Activated CD8-positive, alpha-beta memory T cell treated with anti-CD3 and anti-CD28 coated beads for 36 hours (primary cell): ENCODE data around the gene CYP4F22. TPM values are rescaled to one million over a fixed set of nuclear protein-coding genes. Genes with fewer than 3 reads are reported as not detected.
"Not testable (repeated sequence)": the region's sequence is repeated elsewhere in the genome, so short reads cannot be mapped to it uniquely, and the experiment has no call there.

Experiments
- CTCF ChIA-PET: fragments of 350-600 bp; sonication (Branson Sonifier 250); formaldehyde crosslinking; loops from one replicate; lab custom pipeline; 2021; ENCODE audit warnings: antibody characterized with exemption; lab: Charles Lee
- POLR2A ChIA-PET: fragments of 350-600 bp; sonication (Branson Sonifier 250); formaldehyde crosslinking; loops from one replicate; lab custom pipeline; 2021; ENCODE audit warnings: antibody characterized with exemption; lab: Charles Lee
- total RNA-seq, 2 experiments: library from RNA; stranded (reverse); gene quantifications; one replicate each; pipeline ENCODE4 v1.2.3, GENCODE V29; 2021

The CYP4F22 gene
- total RNA-seq, 2 experiments from 2014 or later: 1.1 to 1.2 TPM

DNA sequence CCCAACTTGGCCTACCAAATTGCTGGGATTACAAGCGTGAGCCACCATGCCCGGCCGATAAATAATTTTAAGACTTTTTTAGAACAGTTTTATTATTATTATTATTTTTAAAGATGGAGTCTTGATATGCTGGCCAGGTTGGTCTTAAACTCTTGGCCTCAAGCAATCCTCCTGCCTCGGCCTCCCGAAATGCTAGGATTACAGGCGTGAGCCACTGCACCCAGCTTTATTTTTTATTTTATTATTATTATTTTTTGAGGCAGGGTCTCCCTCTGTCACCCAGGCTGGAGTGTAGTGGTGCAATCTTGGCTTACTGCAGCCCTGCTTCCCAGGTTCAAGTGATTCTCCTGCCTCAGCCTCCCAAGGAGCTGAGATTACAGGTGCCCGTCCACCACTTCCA lies 27.3 kb upstream of the CYP4F22 start:
- POLR2A ChIA-PET: not testable (repeated sequence)
- CTCF ChIA-PET: interaction anchor here (0.6 to 1.1 kb wide), 2 partner anchors 22 to 75 kb away, joined by 3 to 4 read pairs; no protein-coding TSS in a partner anchor

DNA sequence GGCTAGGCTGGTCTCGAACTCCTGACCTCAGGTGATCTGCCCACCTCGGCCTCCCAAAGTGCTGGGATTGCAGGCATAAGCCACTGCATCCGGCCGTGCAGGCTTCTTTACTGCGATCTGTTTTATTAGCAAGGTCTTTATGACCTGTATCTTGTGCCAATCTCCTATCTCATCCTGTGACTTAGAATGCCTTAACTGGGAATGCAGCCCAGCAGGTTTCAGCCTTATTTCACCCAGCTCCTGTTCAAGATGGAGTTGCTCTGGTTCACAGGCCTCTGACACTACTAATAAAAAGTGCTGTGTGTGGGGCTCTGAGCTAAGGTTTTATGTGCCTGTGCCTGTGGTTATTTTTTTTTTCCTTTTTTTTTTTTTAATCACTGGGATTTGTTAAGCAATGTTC lies 22.6 kb upstream of the CYP4F22 start:
- CTCF ChIA-PET: interaction anchor here (0.6 kb wide), 1 partner anchor 502 kb away, joined by 3 read pairs; no protein-coding TSS in a partner anchor
- POLR2A ChIA-PET: interaction anchor here (0.7 kb wide), 1 partner anchor 667 kb away, joined by 5 read pairs; no protein-coding TSS in a partner anchor

DNA sequence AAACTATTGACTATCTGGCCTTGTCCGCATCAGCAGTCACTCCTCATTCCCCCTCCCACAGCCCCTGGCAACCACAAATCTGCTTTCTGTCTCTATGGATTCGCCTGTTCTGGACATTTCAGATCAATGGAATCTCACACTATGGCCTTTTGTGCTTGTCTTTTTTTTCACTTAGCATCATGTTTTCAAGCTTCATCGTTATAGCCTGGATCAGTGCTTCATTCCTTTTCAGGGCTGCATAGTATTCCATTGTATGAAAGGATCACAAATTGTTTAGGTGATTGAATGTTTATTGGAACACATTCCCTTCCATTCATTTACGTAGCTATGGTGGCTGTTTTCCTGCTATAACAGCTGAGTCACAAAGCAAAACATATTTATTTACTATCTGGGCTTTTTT lies 21.3 kb upstream of the CYP4F22 start:
- CTCF ChIA-PET: interaction anchor here (0.7 kb wide), 1 partner anchor 69 kb away, joined by 3 read pairs; no protein-coding TSS in a partner anchor
- POLR2A ChIA-PET: no interaction called here

DNA sequence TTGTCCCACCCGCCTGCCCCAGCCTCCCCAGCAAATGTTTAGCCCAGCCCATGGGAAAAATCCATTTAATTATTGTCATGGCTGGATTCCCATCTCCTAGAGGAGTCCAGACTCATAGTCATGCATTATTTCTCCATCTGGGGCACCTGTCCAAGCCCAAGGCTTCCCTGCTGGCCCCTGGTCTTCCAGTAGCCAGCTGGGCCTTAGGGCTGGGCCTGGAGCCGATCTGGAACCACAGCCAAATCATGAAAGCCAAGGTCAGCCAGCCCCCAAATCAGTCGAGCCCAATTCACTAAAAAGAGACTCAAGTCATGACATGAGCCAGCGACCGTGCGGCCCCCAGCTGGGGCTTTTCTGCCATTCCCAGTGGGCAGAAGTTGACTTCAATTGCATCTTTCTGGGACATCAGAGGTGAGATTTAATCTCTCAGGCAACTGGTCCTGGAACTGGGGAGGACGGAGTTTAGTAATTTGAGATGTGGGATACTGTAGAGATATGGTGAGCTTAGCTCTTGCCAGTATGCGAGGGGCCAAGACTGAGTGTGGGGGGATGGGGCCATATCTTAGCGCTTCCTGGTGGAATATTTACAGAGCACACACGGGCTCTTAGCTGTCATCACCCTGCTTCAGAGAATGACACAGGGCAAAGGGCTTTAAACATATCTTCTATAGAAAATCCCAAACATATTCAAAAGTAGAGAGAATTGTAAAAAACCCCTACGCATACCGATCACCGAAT lies 19.7 kb upstream of the CYP4F22 start:
- ChIA-PET CTCF (no interaction called here), POLR2A (no interaction called here)

GRCh38 chr19:15495151-15495550 lies 13.2 kb upstream of the CYP4F22 start:
- POLR2A ChIA-PET: no interaction called here

DNA sequence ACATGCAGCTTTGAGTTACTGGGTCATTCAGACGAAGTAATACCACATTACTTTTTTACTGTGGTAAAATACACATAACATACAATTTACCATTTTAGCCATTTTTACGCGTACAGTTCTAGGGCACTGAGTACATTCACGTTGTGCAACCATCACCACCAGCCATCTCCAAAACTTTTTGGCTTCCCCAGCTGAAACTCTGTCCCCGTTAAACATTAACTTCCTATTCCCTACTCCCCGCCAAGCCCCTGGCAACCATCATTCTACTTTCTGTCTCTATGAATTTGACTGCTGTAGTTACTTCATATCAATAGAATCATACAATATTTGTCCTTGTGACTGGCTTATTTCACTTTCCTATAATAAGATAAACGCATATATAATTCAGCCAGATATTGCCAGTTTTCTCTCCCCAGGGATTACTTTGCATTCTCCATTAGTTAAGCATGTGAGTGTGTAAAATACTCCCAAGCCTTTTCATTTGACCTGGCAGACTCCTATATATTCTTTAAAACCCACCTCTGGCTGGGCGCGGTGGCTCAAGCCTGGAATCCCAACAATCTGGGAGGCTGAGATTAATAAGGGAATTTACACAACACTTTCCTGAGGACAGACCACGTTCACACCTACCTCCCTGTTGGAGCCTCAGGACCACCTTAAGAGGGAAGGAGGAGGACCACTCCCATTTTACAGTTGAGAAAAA lies 10.0 kb upstream of the CYP4F22 start:
- ChIA-PET POLR2A (no interaction called here), CTCF (no interaction called here)

More at GRCh38 chr19:15495151-15495550, 13.2 kb upstream of the CYP4F22 start:
- CTCF ChIA-PET: no interaction called here

DNA sequence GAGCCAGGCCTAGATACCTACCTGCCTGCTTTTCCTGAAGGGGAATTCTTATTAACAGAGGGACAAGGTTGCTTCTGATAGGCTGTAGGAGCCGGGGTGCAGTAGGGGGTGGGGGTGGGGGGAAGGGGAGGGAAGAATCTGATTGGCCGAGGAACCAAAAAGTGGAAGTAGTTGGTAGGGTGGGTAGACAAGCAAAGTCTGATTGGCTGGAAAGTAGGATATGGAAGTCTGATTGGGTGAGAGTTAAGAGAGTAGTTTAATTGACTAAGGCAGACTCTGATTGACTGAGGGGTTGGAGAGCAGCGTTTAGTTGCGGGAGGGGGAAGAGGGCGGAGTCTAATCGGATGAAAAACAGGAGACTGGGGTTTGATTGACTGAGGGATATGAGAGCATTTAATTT lies 9.4 kb upstream of the CYP4F22 start:
- CTCF ChIA-PET: no interaction called here
- POLR2A ChIA-PET: no interaction called here

DNA sequence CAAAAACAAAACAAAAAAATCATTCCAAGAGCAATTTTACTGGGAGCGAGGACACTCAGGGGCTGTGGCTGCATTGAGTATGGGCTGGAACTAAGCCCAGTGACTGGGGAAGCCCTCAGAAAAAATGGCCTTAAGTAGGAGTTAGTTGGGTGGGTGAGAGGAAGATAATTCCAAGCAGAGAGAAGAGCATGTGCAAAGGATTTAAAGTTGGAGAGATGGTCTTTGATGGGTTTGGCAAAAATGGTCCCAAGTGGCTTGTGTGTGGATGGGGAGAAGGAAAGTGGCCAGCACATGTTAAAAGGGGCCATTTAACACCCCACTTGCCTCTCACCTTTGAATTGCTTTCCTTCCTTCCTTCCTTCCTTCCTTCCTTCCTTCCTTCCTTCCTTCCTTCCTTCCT lies 6.7 kb upstream of the CYP4F22 start:
- CTCF ChIA-PET: interaction anchor here (1.6 kb wide), 1 partner anchor 13 kb away, joined by 4 read pairs; no protein-coding TSS in a partner anchor

GRCh38 chr19:15502264-15502663 lies 6.1 kb upstream of the CYP4F22 start:
- CTCF ChIA-PET: interaction anchor here (1.6 kb wide), 1 partner anchor 12 kb away, joined by 4 read pairs; no protein-coding TSS in a partner anchor
- POLR2A ChIA-PET: no interaction called here

More for the DNA sequence above, 6.7 kb upstream of the CYP4F22 start:
- POLR2A ChIA-PET: no interaction called here

DNA sequence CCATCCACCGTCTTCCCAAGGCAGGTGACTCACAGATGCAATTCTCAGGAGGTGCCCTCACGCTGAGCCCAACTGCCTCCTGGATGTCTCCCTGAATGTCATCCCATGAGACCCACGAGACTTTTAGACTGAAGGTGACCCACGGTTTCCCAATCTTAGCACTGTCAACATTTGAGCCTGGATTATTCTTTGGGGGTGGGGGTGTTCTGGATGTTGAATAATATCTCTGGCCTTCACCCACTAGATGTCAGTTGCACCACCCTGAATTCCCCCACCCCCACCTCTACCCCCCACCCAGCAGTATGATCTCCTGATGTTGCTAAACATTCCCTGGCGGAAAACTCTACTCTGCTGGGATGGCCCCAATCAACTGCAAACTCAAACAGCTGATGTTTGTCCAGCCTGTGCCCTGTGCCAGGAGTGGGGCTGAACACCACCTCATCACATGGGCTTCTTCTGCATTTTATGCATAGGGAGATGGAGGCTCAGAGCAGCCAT lies 2.2 kb upstream of the CYP4F22 start:
- POLR2A ChIA-PET: no interaction called here

GRCh38 chr19:15507068-15508034 lies 974 bp upstream of the CYP4F22 start:
- POLR2A ChIA-PET: no interaction called here
- CTCF ChIA-PET: interaction anchor here (1.0 kb wide), 1 partner anchor 15 kb away, joined by 3 read pairs; no protein-coding TSS in a partner anchor

More for the DNA sequence above, 2.2 kb upstream of the CYP4F22 start:
- CTCF ChIA-PET: interaction anchor here (1.0 kb wide), 1 partner anchor 16 kb away, joined by 3 read pairs; no protein-coding TSS in a partner anchor

GRCh38 chr19:15511671-15512424 lies 3.5 kb downstream of the CYP4F22 start:
- CTCF ChIA-PET: no interaction called here

DNA sequence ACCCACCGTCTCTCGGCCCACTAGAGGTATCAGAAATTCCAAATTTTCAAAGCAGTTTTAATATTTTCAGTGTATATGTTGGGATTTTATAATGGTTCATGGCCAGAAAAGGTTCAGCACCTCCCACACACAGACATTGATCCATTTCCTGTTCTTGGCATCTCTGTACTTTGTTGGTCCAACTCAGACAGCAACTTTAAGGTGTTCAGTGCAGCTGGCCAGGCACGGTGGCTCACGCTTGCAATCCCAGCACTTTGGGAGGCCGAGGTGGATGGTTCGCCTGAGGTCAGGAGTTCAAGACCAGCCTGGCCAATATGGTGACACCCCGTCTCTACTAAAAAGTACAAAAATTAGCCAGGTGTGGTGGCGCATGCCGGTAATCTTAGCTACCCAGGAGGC lies 6.9 kb downstream of the CYP4F22 start:
- CTCF ChIA-PET: interaction anchor here (1.0 to 1.8 kb wide), 4 partner anchors 13 to 96 kb away, joined by 3 to 6 read pairs (median 4); partner anchors contain the start of gene AKAP8L
- POLR2A ChIA-PET: not testable (repeated sequence)

More at GRCh38 chr19:15511671-15512424, 3.5 kb downstream of the CYP4F22 start:
- POLR2A ChIA-PET: no interaction called here

- ChIA-PET CTCF (no interaction called here), POLR2A (no interaction called here)
Observed at GRCh38 chr19:15516363-15516762, 8.0 kb downstream of the CYP4F22 start.

GRCh38 chr19:15517778-15518177 lies 9.5 kb downstream of the CYP4F22 start:
- ChIA-PET CTCF (no interaction called here), POLR2A (no interaction called here)

GRCh38 chr19:15519433-15519976 lies 11.2 kb downstream of the CYP4F22 start:
- POLR2A ChIA-PET: no interaction called here
- CTCF ChIA-PET: no interaction called here

GRCh38 chr19:15524781-15525180 lies 16.5 kb downstream of the CYP4F22 start:
- ChIA-PET CTCF (interaction anchor here (0.5 kb wide), 1 partner anchor 454 kb away, joined by 4 read pairs; no protein-coding TSS in a partner anchor), POLR2A (no interaction called here)

- POLR2A ChIA-PET: no interaction called here
- CTCF ChIA-PET: no interaction called here
Observed at GRCh38 chr19:15525291-15525690, 17.0 kb downstream of the CYP4F22 start.
